BLaER1 (cell line): ENCODE measurements around the gene RALGAPB.
A peak's percentile ranks its signal among the peaks of the same experiment; 100 is the strongest.
"Not testable (repeated sequence)": the region's sequence is repeated elsewhere in the genome, so short reads cannot be mapped to it uniquely, and the experiment has no call there.

Experiments used
- H3K27ac ChIP-seq: shearing (Covaris generic); formaldehyde crosslinking; 2 replicates; pipeline ENCODE4 v1.8.1; 2022
- H3K27me3 ChIP-seq: shearing (Covaris generic); formaldehyde crosslinking; 2 replicates; pipeline ENCODE4 v1.8.1; 2022
- H3K36me3 ChIP-seq: shearing (Covaris generic); formaldehyde crosslinking; 2 replicates; pipeline ENCODE4 v1.8.1; 2022
- H3K4me1 ChIP-seq: shearing (Covaris generic); formaldehyde crosslinking; 2 replicates; pipeline ENCODE4 v1.8.1; 2022
- H3K4me2 ChIP-seq: shearing (Covaris generic); formaldehyde crosslinking; 2 replicates; pipeline ENCODE4 v1.8.1; 2022
- H3K4me3 ChIP-seq: shearing (Covaris generic); formaldehyde crosslinking; 2 replicates; pipeline ENCODE4 v1.8.1; 2022
- H3K9ac ChIP-seq: shearing (Covaris generic); formaldehyde crosslinking; 2 replicates; pipeline ENCODE4 v1.8.1; 2022
- H3K9me3 ChIP-seq: shearing (Covaris generic); formaldehyde crosslinking; 2 replicates; pipeline ENCODE4 v1.8.1; 2022
- H4K20me1 ChIP-seq: shearing (Covaris generic); formaldehyde crosslinking; 2 replicates; pipeline ENCODE4 v1.8.1; 2022
- Cebpa-rat ChIP-seq: shearing (Covaris generic); IDR thresholded peaks from 2 replicates; pipeline ENCODE4 v1.8.1; 2022

The RALGAPB gene

GRCh38 chr20:38433304-38433972 lies 39.2 kb upstream of the RALGAPB start:
- Histone ChIP-seq H4K20me1 (peaks cover 62% of the 10 kb centered on the region), H3K4me3 (peak overlapping the region; percentile 93), H3K4me1 (peaks cover 37% of the 10 kb centered on the region), H3K36me3 (peaks cover 57% of the 10 kb centered on the region), H3K9me3 (peaks cover 16% of the 10 kb centered on the region; the same call in 1 of the 2 replicates), H3K4me2 (peak overlapping the region; percentile 96), H3K27ac (peak overlapping the region; percentile 98), H3K27me3 (no peaks in the 10 kb centered on the region), H3K9ac (peak overlapping the region; percentile 98)
- TF ChIP-seq Cebpa-rat: no peak

GRCh38 chr20:38434301-38434741 lies 38.3 kb upstream of the RALGAPB start:
- Histone ChIP-seq H3K9ac (peak overlapping the region; percentile 98), H4K20me1 (peaks cover 53% of the 10 kb centered on the region), H3K27ac (peak overlapping the region; percentile 98), H3K36me3 (peaks cover 48% of the 10 kb centered on the region), H3K4me1 (peaks cover 37% of the 10 kb centered on the region), H3K4me2 (peak overlapping the region; percentile 96), H3K9me3 (peaks cover 16% of the 10 kb centered on the region; the same call in 1 of the 2 replicates), H3K27me3 (no peaks in the 10 kb centered on the region), H3K4me3 (peak overlapping the region; percentile 93)
- no peak for TF ChIP-seq Cebpa-rat

DNA sequence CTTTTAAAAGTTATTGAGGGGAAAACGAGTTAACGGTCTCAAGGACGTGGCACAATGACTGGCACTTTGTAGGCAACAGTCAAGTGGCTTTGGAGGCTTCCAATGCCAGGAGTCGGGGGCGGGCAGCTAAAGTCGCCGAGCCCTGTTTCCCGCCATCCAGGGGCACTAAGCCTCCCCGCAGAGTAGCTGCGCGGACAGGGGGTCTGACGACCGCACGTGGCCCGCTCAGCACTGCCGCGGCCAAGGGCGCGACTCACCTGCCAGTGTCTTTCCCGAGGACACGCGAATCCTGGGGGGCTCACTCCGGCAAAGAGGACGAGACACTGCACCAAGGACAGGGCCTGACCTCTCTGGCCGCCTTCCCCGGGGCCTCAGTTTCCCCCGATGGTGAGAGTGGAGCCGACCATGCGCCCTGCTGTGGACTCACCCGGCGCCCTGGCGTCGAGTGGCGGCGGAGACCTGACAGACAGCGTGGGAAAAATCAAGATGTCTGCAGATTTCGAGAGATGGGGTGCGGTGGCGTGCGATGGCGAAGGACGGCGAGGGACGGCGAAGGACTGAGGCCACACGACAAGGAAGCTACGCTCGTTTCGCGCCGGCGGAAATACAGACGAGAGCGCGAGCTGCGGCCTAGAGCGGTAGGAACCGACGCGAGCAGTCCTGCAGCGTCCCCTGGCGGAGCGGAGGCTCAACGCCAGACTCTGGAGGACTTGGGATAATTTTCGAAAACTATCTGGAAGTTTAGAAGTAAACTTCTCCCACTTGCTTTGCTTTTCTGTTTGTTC lies 37.7 kb upstream of the RALGAPB start, which contains the start of gene SNHG17:
SNHG17 (minus strand) TSS at position 559 of the 785 bp plus-strand sequence.
- H3K4me3 ChIP-seq: peak within 1 kb of the TSS; percentile 93
- H3K9me3 ChIP-seq: peaks cover 16% of the 10 kb centered on the region; the same call in 1 of the 2 replicates
- peaks cover 37% of the 10 kb centered on the region for H3K4me1 ChIP-seq
- H3K4me2 ChIP-seq: peak within 1 kb of the TSS; percentile 96
- H3K36me3 ChIP-seq: peaks cover 41% of the 10 kb centered on the region
- peak within 1 kb of the TSS; percentile 98 for H3K27ac ChIP-seq
- peaks cover 46% of the 10 kb centered on the region for H4K20me1 ChIP-seq
- no peaks in the 10 kb centered on the region for H3K27me3 ChIP-seq
- peak within 1 kb of the TSS; percentile 98 for H3K9ac ChIP-seq
- no peak for TF ChIP-seq Cebpa-rat

GRCh38 chr20:38435555-38435939 lies 37.1 kb upstream of the RALGAPB start:
- Histone ChIP-seq H3K9ac (no peak overlapping the region), H3K27ac (no peak overlapping the region), H4K20me1 (peaks cover 40% of the 10 kb centered on the region), H3K4me3 (no peak overlapping the region; the same call in 1 of the 2 replicates), H3K36me3 (peaks cover 35% of the 10 kb centered on the region), H3K4me2 (no peak overlapping the region), H3K4me1 (peaks cover 40% of the 10 kb centered on the region), H3K9me3 (peaks cover 16% of the 10 kb centered on the region; the same call in 1 of the 2 replicates), H3K27me3 (no peaks in the 10 kb centered on the region)
- no peak for TF ChIP-seq Cebpa-rat

DNA sequence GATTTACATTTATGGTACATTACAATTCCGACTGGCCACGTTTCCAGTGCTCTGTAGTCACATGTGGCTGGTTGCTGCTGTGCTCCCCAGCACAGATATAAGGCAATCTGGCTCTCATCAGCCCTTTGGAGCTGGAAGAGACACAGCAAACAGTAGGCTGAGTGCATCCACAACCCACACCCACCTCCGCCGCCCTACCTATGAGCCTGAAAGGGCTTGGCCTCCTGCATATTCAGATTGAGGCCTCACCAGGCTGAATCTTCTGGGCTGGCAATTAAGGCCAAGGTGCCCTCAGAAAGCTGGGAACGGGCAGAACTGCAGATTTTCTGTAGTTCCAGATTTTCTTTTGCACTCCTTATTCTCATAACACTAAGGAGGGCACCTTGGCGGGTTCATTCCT lies 34.8 kb upstream of the RALGAPB start:
- Histone ChIP-seq H3K4me2 (no peak overlapping the region), H3K27me3 (no peaks in the 10 kb centered on the region), H3K36me3 (peaks cover 13% of the 10 kb centered on the region), H3K9me3 (0 out of 2 replicates have a peak, but pooled peaks cover under 1% of the 10 kb centered on the region), H3K27ac (no peak overlapping the region), H4K20me1 (peaks cover 18% of the 10 kb centered on the region), H3K4me3 (no peak overlapping the region), H3K9ac (no peak overlapping the region), H3K4me1 (peaks cover 31% of the 10 kb centered on the region)
- TF ChIP-seq Cebpa-rat: no peak

DNA sequence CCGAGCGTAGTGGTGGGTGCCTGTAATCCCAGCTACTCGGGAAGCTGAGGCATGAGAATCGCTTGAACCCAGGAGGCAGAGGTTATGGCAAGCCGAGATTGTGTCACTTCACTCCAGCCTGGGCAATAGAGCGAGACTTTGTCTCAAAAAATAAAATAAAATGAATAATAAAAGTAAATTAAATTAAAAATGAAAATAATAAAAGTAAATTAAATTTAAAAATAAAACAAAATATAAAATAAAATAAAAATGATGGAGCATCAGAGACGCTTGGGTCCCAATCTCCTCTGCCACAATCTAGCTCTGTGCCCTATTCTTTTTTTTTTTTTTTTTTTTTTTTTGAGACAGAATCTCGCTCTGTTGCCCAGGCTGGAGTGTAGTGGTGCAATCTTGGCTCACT lies 31.5 kb upstream of the RALGAPB start:
- H3K4me1 ChIP-seq: peaks cover 21% of the 10 kb centered on the region
- H3K27me3 ChIP-seq, H3K4me2 ChIP-seq, H3K9me3 ChIP-seq, H3K36me3 ChIP-seq, H3K4me3 ChIP-seq, H3K9ac ChIP-seq, H4K20me1 ChIP-seq, H3K27ac ChIP-seq: not testable (repeated sequence)

- TF ChIP-seq Cebpa-rat: no peak
- Histone ChIP-seq H3K9me3 (no peaks in the 10 kb centered on the region), H3K36me3 (no peaks in the 10 kb centered on the region), H4K20me1 (no peaks in the 10 kb centered on the region), H3K4me2 (peak overlapping the region; percentile 6), H3K4me1 (peaks cover 25% of the 10 kb centered on the region), H3K4me3 (no peak overlapping the region), H3K27ac (no peak overlapping the region), H3K9ac (no peak overlapping the region), H3K27me3 (no peaks in the 10 kb centered on the region)
Observed at GRCh38 chr20:38441916-38442315, 30.7 kb upstream of the RALGAPB start.

- Histone ChIP-seq H3K9ac (no peak overlapping the region), H3K36me3 (peaks cover 15% of the 10 kb centered on the region), H4K20me1 (no peaks in the 10 kb centered on the region), H3K27ac (no peak overlapping the region), H3K4me1 (peaks cover 40% of the 10 kb centered on the region), H3K4me2 (no peak overlapping the region), H3K9me3 (no peaks in the 10 kb centered on the region), H3K27me3 (no peaks in the 10 kb centered on the region), H3K4me3 (no peak overlapping the region)
- TF ChIP-seq Cebpa-rat: no peak
Observed at GRCh38 chr20:38445381-38445796, 27.3 kb upstream of the RALGAPB start.

DNA sequence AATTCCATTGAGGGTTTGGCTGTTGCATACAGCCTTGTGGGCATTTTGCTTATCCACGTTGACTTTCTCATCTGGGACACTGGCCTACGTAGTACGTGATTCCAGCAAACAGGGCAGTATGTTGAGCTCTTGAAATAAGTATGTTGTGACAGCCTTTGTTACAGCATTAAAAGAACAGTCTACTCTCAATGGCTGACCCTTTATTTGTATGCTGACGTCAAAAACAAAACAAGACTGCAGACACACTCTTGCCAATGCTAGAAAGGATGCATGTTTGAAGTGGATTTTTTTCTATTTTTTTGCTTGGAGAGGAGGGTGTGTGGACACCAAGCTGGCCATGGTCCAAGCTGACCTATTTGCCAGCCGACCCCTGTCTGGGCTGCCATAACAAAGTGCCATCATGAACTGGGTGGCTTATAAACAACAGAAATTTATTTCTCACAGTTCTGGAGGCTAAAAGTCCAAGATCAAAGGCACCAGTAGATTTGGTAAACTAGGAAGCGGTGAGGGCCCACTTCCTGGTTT lies 26.7 kb upstream of the RALGAPB start:
- Histone ChIP-seq H3K9ac (no peak overlapping the region; the same call in 1 of the 2 replicates), H3K4me1 (peaks cover 36% of the 10 kb centered on the region), H3K36me3 (peaks cover 20% of the 10 kb centered on the region), H3K4me3 (peak overlapping the region; percentile 81), H3K27ac (peak overlapping the region; percentile 93; the same call in 1 of the 2 replicates), H3K4me2 (peak overlapping the region; percentile 84), H3K27me3 (no peaks in the 10 kb centered on the region), H4K20me1 (no peaks in the 10 kb centered on the region), H3K9me3 (no peaks in the 10 kb centered on the region)
- TF ChIP-seq Cebpa-rat: no peak
